DMS53 treated with DMSO at 0.1 percent for 48 hours (cell line): Measurements from ENCODE around the gene VPREB1.
"Not testable (repeated sequence)": the region's sequence is repeated elsewhere in the genome, so short reads cannot be mapped to it uniquely, and the experiment has no call there.

ENCODE experiments used
- DNase-seq: peaks from one replicate; lab custom pipeline; 2025; ENCODE audit not compliant: unreplicated experiment; lab: John Stamatoyannopoulos, UW

Gene VPREB1

GRCh38 chr22:22293436-22293835 is 48.9 kb downstream of the VPREB1 start:
- DNase-seq, result not testable (repeated sequence)

DNA sequence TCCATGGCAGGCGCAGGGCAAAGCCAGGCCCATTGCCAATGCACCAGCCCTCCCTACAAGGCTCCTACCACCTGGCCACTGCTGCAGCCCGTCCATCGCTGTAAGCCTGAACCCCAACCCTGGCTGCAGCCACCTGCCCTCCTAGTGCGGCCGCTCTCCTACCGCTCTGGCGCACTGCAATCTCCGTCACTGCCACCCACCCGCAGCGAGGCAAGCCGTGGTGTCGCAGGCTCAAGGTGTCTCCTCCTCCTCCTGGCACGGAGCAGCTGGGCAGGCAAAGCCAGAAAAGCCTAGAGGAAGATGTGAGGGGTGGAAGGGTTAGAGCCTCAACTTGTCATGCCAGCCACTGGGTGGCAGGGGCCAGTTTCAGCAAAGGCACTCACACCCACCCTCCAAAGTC is 50.1 kb downstream of the VPREB1 start:
- DNase-seq, result not testable (repeated sequence)
